Nephron progenitor cell (in vitro differentiated cells): ENCODE measurements around the gene CCDC71.
A peak's percentile ranks its signal among the peaks of the same experiment; 100 is the strongest.

Source experiments
- DNase-seq: peaks from one replicate; pipeline ENCODE4 v3.0.0; 2021
- H3K27ac Mint-ChIP-seq: 2 replicates; pipeline ENCODE4 v1.8.0; 2021; ENCODE audit warnings: mild to moderate bottlenecking, moderate library complexity, mixed read lengths
- H3K27me3 Mint-ChIP-seq: 2 replicates; pipeline ENCODE4 v1.8.0; 2021; ENCODE audit warnings: mild to moderate bottlenecking, low read depth, mixed read lengths; ENCODE audit not compliant: poor library complexity
- H3K36me3 Mint-ChIP-seq: 2 replicates; pipeline ENCODE4 v1.8.0; 2021; ENCODE audit warnings: low read depth, mixed read lengths
- H3K4me1 Mint-ChIP-seq: 2 replicates; pipeline ENCODE4 v1.8.0; 2021; ENCODE audit warnings: mixed read lengths
- H3K4me3 Mint-ChIP-seq: 2 replicates; pipeline ENCODE4 v1.8.0; 2021; ENCODE audit warnings: mild to moderate bottlenecking, moderate library complexity, mixed read lengths
- H3K9me3 Mint-ChIP-seq: 2 replicates; pipeline ENCODE4 v1.8.0; 2021; ENCODE audit warnings: mild to moderate bottlenecking, moderate library complexity, mixed read lengths
- CTCF ChIP-seq: fragments of 200-600 bp; sonication (generic); IDR thresholded peaks from 2 replicates; pipeline ENCODE4 v1.5.0; 2021; ENCODE audit warnings: antibody characterized with exemption

CCDC71 gene

DNA sequence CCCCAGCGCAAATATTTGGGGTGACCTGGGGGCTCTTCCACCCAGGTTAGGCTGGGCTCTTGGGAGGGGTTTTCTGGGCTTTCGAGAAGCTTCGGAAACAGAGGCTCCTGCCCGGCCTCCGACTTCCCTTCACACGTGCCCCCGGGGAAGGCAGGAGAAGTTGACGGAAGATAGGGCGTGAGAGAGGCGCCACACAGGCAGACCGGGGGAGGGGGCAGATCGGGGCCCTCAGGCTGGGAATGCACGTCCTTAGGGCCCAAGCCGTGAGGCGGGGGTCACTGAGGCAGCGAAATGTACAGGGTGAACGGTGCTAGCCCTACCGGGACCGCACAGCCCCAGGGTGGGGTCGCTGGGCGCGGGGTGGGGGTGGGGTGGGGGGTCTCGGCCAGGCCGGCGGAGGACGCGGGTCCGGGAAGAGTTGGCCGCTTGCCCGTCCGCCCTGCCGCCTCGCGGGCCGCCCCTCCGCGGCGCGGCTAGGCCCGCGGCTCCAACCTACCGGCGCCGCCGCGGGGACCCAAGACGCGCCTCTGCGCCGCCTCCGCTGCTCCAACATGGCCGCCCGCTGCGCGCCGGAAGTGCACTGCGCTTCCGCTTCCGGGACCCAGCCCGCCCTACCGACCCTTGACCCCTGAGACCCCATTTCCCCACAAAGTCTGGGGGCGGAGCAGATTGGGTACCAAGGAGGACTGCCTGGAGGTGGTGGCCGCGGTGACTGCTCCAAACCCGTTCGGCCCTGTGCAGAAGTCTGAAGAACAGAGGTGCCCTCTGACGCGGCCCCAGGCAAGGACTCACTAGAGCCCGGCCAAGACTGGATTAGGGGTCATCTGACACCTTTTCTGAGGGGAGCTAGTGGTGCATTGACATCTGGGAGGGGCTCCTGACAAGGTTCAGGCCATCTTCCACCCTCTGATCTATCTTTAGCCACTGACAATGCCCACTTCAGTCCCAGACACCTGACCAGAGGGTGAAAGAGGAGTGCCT lies at the start of gene CCDC71:
TSS of gene CCDC71 (minus strand) at position 561 of the 981 bp plus-strand sequence. CDS start 2,123 bp downstream, outside the sequence.
- Mint-ChIP-seq H3K27ac (peak within 1 kb of the TSS; percentile 80), H3K27me3 (peaks cover 14% of the 10 kb centered on the region), H3K9me3 (no peaks in the 10 kb centered on the region), H3K4me1 (peaks cover 28% of the 10 kb centered on the region), H3K4me3 (peak within 1 kb of the TSS; percentile 95), H3K36me3 (peaks cover 16% of the 10 kb centered on the region)
- no peak for TF ChIP-seq CTCF
- peak; percentile 73 for DNase-seq

GRCh38 chr3:49213998-49214397 lies 47.9 kb upstream of the CCDC71 start:
- H3K36me3 Mint-ChIP-seq, result no peaks in the 10 kb centered on the region
- peaks cover 37% of the 10 kb centered on the region for H3K9me3 Mint-ChIP-seq
- DNase-seq, result no peak
- no peak overlapping the region for H3K27ac Mint-ChIP-seq
- TF ChIP-seq CTCF, result no peak
- H3K4me1 Mint-ChIP-seq, result no peaks in the 10 kb centered on the region
- H3K27me3 Mint-ChIP-seq, result peaks cover 3% of the 10 kb centered on the region
- no peak overlapping the region for H3K4me3 Mint-ChIP-seq

DNA sequence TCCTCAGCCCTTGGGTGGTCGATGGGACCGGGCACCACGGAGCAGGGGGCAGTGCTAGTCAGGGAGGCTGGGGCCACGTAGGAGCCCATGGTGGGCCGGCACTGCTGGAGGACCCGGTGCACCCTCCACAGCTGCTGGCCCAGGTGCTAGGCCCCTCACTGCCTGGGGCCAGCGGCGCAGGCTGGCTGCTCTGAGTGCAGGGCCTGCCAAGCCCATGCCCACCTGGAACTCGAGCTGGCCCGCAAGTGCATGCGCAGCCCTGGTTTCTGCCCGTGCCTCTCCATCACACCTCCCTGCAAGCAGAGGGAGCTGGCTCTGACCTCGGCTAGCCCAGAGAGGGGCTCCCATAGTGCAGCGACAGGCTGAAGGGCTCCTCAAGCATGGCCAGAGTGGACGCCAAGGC lies 47.4 kb upstream of the CCDC71 start:
- H3K27ac Mint-ChIP-seq, result no peak overlapping the region
- no peak for DNase-seq

DNA sequence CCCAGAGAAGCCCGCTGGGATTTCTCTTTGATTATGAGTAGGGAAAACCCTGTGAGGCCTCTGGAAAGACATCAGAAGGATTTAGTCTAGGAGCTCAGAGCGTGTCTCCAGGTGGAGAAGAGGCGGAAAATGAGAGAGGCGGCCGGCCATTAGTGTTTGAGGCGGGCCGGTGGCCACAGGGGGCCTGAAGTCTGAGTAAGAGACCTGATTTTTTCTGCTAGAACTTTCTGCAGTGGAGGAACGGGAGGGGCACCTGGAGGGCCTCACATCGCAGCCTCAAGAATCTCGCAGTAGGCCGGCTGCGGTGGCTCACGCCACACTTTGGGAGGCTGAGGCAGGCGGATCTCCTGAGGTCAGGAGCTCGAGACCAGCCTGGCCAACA lies 33.8 kb upstream of the CCDC71 start:
- no peak for TF ChIP-seq CTCF
- Mint-ChIP-seq H3K27ac (no peak overlapping the region), H3K4me3 (no peak overlapping the region), H3K27me3 (peaks cover 3% of the 10 kb centered on the region), H3K36me3 (no peaks in the 10 kb centered on the region), H3K9me3 (peaks cover 29% of the 10 kb centered on the region), H3K4me1 (no peaks in the 10 kb centered on the region)
- DNase-seq, result no peak

More for the DNA sequence above, 47.4 kb upstream of the CCDC71 start:
- Mint-ChIP-seq H3K36me3 (no peaks in the 10 kb centered on the region), H3K4me1 (no peaks in the 10 kb centered on the region), H3K4me3 (no peak overlapping the region), H3K9me3 (peaks cover 37% of the 10 kb centered on the region), H3K27me3 (peaks cover 5% of the 10 kb centered on the region)
- TF ChIP-seq CTCF, result no peak

DNA sequence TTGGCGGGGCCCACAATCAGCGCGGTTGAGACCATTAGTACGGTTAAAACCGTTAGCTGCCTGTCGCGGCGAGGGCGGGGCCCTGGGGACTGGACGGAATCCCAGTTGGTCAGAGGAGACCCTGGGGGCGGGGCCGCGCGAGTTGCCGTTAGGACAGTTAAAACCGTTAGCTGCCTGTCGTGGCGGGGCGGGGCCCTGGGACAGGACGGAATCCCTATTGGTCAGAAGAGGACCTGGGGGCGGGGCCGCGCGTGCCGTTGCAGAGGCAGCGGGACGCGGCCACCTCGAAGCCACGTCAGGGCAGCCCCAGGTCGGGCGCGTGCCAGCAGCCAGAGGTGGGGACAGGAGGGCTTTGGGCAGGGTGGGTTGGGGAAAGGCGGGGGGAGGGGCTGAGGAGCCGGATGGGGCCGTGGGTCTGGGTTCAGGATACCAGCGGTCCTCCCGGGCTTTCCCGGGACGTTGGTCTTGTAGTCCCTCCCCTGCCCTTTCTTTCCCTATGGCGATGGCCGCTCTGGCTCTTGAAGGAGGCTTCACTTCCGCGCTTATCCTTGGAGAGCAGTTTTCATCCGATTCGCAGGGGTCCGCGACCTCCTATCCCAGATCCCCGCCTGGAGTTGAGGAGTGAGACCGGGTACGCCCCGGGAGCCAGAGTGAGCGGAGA lies 33.2 kb upstream of the CCDC71 start:
- H3K27me3 Mint-ChIP-seq, result peaks cover 3% of the 10 kb centered on the region
- no peak overlapping the region for H3K27ac Mint-ChIP-seq
- no peaks in the 10 kb centered on the region for H3K36me3 Mint-ChIP-seq
- no peak for DNase-seq
- no peak for TF ChIP-seq CTCF
- no peaks in the 10 kb centered on the region for H3K4me1 Mint-ChIP-seq
- H3K4me3 Mint-ChIP-seq, result no peak overlapping the region
- peaks cover 29% of the 10 kb centered on the region for H3K9me3 Mint-ChIP-seq
